CD4-positive, CD25-positive, alpha-beta regulatory T cell (primary cell): ENCODE data around the gene KCTD7. TPM values are rescaled to one million over a fixed set of nuclear protein-coding genes. Genes with fewer than 3 reads are reported as not detected.
"Not testable (repeated sequence)": the region's sequence is repeated elsewhere in the genome, so short reads cannot be mapped to it uniquely, and the experiment has no call there.

Source experiments
- ATAC-seq, 2 donors: fragments of 150-1000 bp; cut with Tn5 transposase; one replicate each; pipeline ENCODE4 v1.10.0; 2021; ENCODE audit warnings: low read depth in 2 of 2, moderate number of reproducible peaks in 2 of 2, moderate library complexity in 1 of 2
- DNase-seq, 3 donors: peaks; one replicate each; pipeline versions ENCODE4 v3.0.0 to v3.0.0-alpha.2; 2012 to 2022; ENCODE audit warnings: mixed read lengths in 1 of 3
- H3K27ac ChIP-seq: one replicate; pipeline ENCODE4 v1.7.0; 2013; ENCODE audit warnings: mild to moderate bottlenecking, low read length; ENCODE audit not compliant: insufficient read depth, poor library complexity, severe bottlenecking
- H3K27me3 ChIP-seq: one replicate; pipeline ENCODE4 v1.7.0; 2013; ENCODE audit warnings: low read length; ENCODE audit not compliant: control insufficient read depth, insufficient read depth
- H3K36me3 ChIP-seq: one replicate; pipeline ENCODE4 v1.7.0; 2013; ENCODE audit warnings: mild to moderate bottlenecking, low read length, moderate library complexity; ENCODE audit not compliant: control insufficient read depth, insufficient read depth
- H3K4me1 ChIP-seq: 2 replicates; pipeline ENCODE4 v1.7.0; 2013; ENCODE audit warnings: mild to moderate bottlenecking, low read length; ENCODE audit not compliant: insufficient read depth, control insufficient read depth, poor library complexity, severe bottlenecking
- H3K4me3 ChIP-seq: one replicate; pipeline ENCODE4 v1.7.0; 2013; ENCODE audit warnings: low read depth, mild to moderate bottlenecking, low read length, moderate library complexity
- H3K9me3 ChIP-seq, 2 experiments: 1 replicate in 1 of 2; 2 replicates in 1 of 2; pipeline ENCODE4 v1.7.0; 2013; ENCODE audit warnings: low read length in 2 of 2, mild to moderate bottlenecking in 1 of 2, moderate library complexity in 1 of 2; ENCODE audit not compliant: control insufficient read depth in 2 of 2
- H3K27ac Mint-ChIP-seq, 3 donors: one replicate each; pipeline ENCODE4 v1.8.0; 2020 to 2022; ENCODE audit warnings: mild to moderate bottlenecking in 3 of 3, mixed read lengths in 3 of 3, moderate library complexity in 2 of 3
- H3K27me3 Mint-ChIP-seq: one replicate; pipeline ENCODE4 v1.8.0; 2022; ENCODE audit warnings: mild to moderate bottlenecking, mixed read lengths
- H3K36me3 Mint-ChIP-seq: one replicate; pipeline ENCODE4 v1.8.0; 2020; ENCODE audit warnings: mixed read lengths
- H3K4me1 Mint-ChIP-seq, 4 donors: one replicate each; pipeline ENCODE4 v1.8.0; 2020 to 2022; ENCODE audit warnings: mixed read lengths in 4 of 4, mild to moderate bottlenecking in 1 of 4
- H3K4me3 Mint-ChIP-seq, 4 donors: one replicate each; pipeline ENCODE4 v1.8.0; 2020 to 2022; ENCODE audit warnings: mild to moderate bottlenecking in 4 of 4, mixed read lengths in 4 of 4, moderate library complexity in 3 of 4
- H3K9me3 Mint-ChIP-seq, 7 donors: one replicate each; pipeline ENCODE4 v1.8.0; 2020 to 2022; ENCODE audit warnings: mixed read lengths in 7 of 7, mild to moderate bottlenecking in 3 of 7, moderate library complexity in 2 of 7
- polyA plus RNA-seq, 4 donors: library from polyadenylated mRNA; unstranded; fragments of 300-500 nt; fragmentation: Illumina TruSeq; gene quantifications; one replicate each; pipeline ENCODE4 v1.2.3, GENCODE V29; 2021
- total RNA-seq: library from RNA; stranded (reverse); gene quantifications from one replicate; pipeline ENCODE4 v1.2.3, GENCODE V29; 2022

KCTD7 gene
- total and polyA plus RNA-seq, 5 donors from 2014 or later: 13.9 to 36.0 (median 17.5) TPM

GRCh38 chr7:66669088-66669487, 40.4 kb downstream of the KCTD7 start:
- H3K27ac Mint-ChIP-seq: peak overlapping the region in 1 of 3 donors; percentile 87

GRCh38 chr7:66669496-66669895, 40.8 kb downstream of the KCTD7 start:
- Mint-ChIP-seq H3K4me3 (peak overlapping the region in 1 of 4 donors; percentile 38), H3K27ac (no peak overlapping the region), H3K36me3 (peaks cover 6% of the 10 kb centered on the region), H3K9me3 (no peaks in the 10 kb centered on the region), H3K27me3 (no peaks in the 10 kb centered on the region), H3K4me1 (peaks cover 0 to 6% (median 4%) of the 10 kb centered on the region in 4 donors)
- H3K4me3 ChIP-seq: no peak overlapping the region
- DNase-seq (no peak), ATAC-seq (no peak)
- no peaks in the 10 kb centered on the region for H3K9me3 ChIP-seq
- H3K36me3 ChIP-seq: no peaks in the 10 kb centered on the region
- H3K27ac ChIP-seq: no peak overlapping the region
- H3K27me3 ChIP-seq: no peaks in the 10 kb centered on the region
- H3K4me1 ChIP-seq: no peaks in the 10 kb centered on the region

More at GRCh38 chr7:66669088-66669487, 40.4 kb downstream of the KCTD7 start:
- Histone ChIP-seq H3K4me1 (no peaks in the 10 kb centered on the region), H3K4me3 (no peak overlapping the region), H3K36me3 (no peaks in the 10 kb centered on the region), H3K9me3 (no peaks in the 10 kb centered on the region), H3K27me3 (no peaks in the 10 kb centered on the region), H3K27ac (no peak overlapping the region)
- no peak overlapping the region for H3K4me3 Mint-ChIP-seq
- no peaks in the 10 kb centered on the region for H3K9me3 Mint-ChIP-seq
- DNase-seq (no peak), ATAC-seq (no peak)
- peaks cover 0 to 6% (median 4%) of the 10 kb centered on the region in 4 donors for H3K4me1 Mint-ChIP-seq
- no peaks in the 10 kb centered on the region for H3K27me3 Mint-ChIP-seq
- H3K36me3 Mint-ChIP-seq: peaks cover 6% of the 10 kb centered on the region

DNA sequence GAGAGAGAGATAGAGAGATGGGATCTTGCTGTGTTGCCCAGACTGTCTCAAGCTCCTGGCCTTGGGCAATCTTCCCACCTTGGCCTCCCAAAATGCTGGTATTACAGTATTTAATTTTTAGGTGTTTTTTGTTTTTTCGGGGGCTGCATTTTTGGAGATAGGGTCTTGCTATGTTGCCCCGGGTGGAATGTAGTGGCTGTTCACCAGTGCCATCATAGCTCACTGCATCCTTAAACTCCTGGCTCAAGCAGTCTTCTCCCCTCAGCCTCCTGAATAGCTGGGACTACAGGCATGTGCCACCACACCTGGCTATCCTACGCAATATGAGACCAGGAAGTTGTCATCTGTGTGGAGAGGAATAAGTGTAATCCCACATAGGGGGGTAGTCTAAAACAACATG, 42.4 kb downstream of the KCTD7 start:
- Histone ChIP-seq H3K27ac (no peak overlapping the region), H3K4me1 (no peaks in the 10 kb centered on the region), H3K4me3 (no peak overlapping the region), H3K36me3 (no peaks in the 10 kb centered on the region), H3K9me3 (no peaks in the 10 kb centered on the region), H3K27me3 (no peaks in the 10 kb centered on the region)
- Mint-ChIP-seq H3K9me3 (no peaks in the 10 kb centered on the region), H3K27ac (peak overlapping the region in 1 of 3 donors; percentile 25), H3K27me3 (no peaks in the 10 kb centered on the region), H3K36me3 (peaks cover 6% of the 10 kb centered on the region), H3K4me1 (peaks cover 0 to 4% (median 1%) of the 10 kb centered on the region in 4 donors), H3K4me3 (no peak overlapping the region)
- DNase-seq: no peak
- ATAC-seq: no peak

DNA sequence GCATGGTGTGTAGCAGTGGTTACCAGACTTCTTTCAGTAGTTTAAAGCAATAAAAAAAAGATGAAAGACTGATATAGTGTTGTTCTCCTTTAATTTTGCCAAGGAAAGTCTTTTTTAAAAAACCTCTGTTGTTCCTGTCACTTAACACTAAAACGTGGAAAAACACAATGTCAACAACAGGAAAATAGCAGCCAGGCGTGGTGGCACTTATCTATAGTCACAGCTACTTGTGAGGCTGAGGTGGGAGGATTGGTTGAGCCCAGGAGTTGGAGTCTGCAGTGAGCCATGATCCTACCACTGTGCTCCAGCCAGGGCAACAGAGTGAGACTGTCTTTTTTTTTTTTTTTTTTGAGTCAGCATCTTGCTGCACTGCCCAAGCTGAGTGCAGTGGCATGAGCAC, 42.8 kb downstream of the KCTD7 start:
- ATAC-seq, H3K27ac ChIP-seq, DNase-seq, H3K4me3 Mint-ChIP-seq, H3K4me3 ChIP-seq, H3K36me3 ChIP-seq, H3K36me3 Mint-ChIP-seq, H3K4me1 ChIP-seq, H3K4me1 Mint-ChIP-seq, H3K27me3 Mint-ChIP-seq, H3K27me3 ChIP-seq, H3K9me3 Mint-ChIP-seq, H3K9me3 ChIP-seq: not testable (repeated sequence)
- H3K27ac Mint-ChIP-seq: peak overlapping the region in 2 of 3 donors; percentile 25 to 76

GRCh38 chr7:66672432-66673123, 43.9 kb downstream of the KCTD7 start:
- H3K27ac ChIP-seq, H3K9me3 ChIP-seq, H3K4me1 Mint-ChIP-seq, H3K4me3 ChIP-seq, H3K36me3 ChIP-seq, H3K9me3 Mint-ChIP-seq, H3K27me3 Mint-ChIP-seq, H3K27me3 ChIP-seq, H3K4me3 Mint-ChIP-seq, DNase-seq, H3K36me3 Mint-ChIP-seq, H3K4me1 ChIP-seq: not testable (repeated sequence)
- peak overlapping the region in 1 of 3 donors; percentile 69 for H3K27ac Mint-ChIP-seq
- ATAC-seq: peak; percentile 24 to 49

DNA sequence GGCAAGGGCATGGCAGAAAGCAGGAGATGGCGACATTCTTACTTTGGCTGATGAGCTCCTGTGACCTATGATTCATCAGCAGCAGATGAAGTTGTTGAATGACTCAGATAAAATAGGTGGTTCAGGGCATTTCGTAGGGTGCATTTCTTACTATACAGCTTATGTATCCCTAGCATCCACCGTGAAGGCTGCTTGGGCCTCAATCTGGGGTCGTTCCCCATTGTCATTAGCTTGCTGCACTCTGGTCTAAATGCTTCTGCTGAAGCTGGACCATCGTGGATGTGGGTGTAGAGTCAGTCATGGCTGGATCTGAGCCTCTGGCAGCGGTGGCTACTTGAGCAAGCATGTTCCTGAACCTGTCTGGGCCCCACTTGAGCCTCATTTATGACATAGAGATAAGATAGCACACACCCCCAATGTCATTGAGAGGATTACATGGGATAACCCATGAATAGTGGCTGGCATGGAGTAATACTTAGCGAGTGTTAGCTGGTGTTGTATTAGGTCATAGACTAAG, 44.5 kb downstream of the KCTD7 start:
- ATAC-seq: peak; percentile 66 to 78
- H3K4me1 Mint-ChIP-seq, H3K27ac ChIP-seq, H3K36me3 Mint-ChIP-seq, H3K4me3 Mint-ChIP-seq, H3K9me3 Mint-ChIP-seq, H3K4me3 ChIP-seq, H3K27me3 Mint-ChIP-seq, H3K27me3 ChIP-seq, H3K36me3 ChIP-seq, H3K4me1 ChIP-seq, H3K9me3 ChIP-seq: not testable (repeated sequence)
- H3K27ac Mint-ChIP-seq: peak overlapping the region in 1 of 3 donors; percentile 20
- peak in 1 of 3 donors; percentile 12 for DNase-seq

DNA sequence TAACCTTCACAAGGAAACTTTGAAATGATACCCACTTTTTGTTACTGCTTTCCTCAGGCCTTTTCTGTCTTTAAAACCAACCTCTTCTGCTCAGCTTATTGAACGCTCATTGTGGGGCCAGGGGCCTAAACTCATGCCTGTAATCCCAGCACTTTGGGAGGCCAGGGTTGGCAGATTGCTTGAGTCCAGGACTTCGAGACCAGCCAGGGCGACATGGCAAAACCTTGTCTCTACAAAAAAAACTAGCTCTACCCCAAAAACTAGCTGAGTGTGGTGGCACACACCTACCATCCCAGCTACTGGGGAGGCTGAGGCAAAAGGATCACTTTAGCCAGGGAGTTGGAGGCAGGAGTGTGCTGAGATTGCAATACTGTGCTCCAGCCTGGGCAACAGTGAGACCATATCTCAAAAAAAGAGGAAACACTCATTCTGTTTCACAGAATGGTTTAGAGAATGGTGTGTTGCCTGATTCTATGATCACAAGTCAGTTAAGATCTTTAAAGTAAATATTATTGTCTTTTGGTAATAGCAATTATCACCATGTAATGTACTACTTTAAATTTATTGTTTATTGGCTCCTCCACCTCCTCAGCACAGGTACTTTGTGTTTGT, 51.1 kb downstream of the KCTD7 start:
- Histone ChIP-seq H3K27me3 (no peaks in the 10 kb centered on the region), H3K9me3 (no peaks in the 10 kb centered on the region), H3K4me1 (peaks cover 21% of the 10 kb centered on the region), H3K4me3 (no peak overlapping the region), H3K36me3 (no peaks in the 10 kb centered on the region), H3K27ac (no peak overlapping the region)
- Mint-ChIP-seq H3K27ac (peak overlapping the region in 2 of 3 donors; percentile 95 to 96), H3K4me1 (peaks cover 5 to 48% (median 16%) of the 10 kb centered on the region in 4 donors), H3K4me3 (peak overlapping the region in 3 of 4 donors; percentile 53 to 79 (median 57)), H3K9me3 (no peaks in the 10 kb centered on the region), H3K36me3 (peaks cover 3% of the 10 kb centered on the region), H3K27me3 (no peaks in the 10 kb centered on the region)
- no peak for ATAC-seq
- no peak for DNase-seq
